Activated naive CD4-positive, alpha-beta T cell treated with anti-CD3 and anti-CD28 coated beads for 36 hours (primary cell): ENCODE data around the gene EIF4A3. TPM values are rescaled to one million over a fixed set of nuclear protein-coding genes. Genes with fewer than 3 reads are reported as not detected.

ENCODE experiments used
- CTCF ChIA-PET: fragments of 350-600 bp; sonication (Branson Sonifier 250); formaldehyde crosslinking; loops from one replicate; lab custom pipeline; 2021; ENCODE audit warnings: antibody characterized with exemption; lab: Charles Lee
- DNase-seq: peaks from one replicate; pipeline ENCODE4 v3.0.0-alpha.2; 2020
- H3K27ac Mint-ChIP-seq: one replicate; pipeline ENCODE4 v1.8.0; 2021; ENCODE audit warnings: mild to moderate bottlenecking, mixed read lengths
- H3K27me3 Mint-ChIP-seq: one replicate; pipeline ENCODE4 v1.8.0; 2021; ENCODE audit warnings: low read depth, mixed read lengths
- H3K36me3 Mint-ChIP-seq: one replicate; pipeline ENCODE4 v1.8.0; 2021; ENCODE audit warnings: low read depth, mixed read lengths
- H3K4me1 Mint-ChIP-seq: one replicate; pipeline ENCODE4 v1.8.0; 2021; ENCODE audit warnings: low read depth, mixed read lengths
- H3K4me3 Mint-ChIP-seq: one replicate; pipeline ENCODE4 v1.8.0; 2021; ENCODE audit warnings: mild to moderate bottlenecking, moderate library complexity, mixed read lengths
- H3K9me3 Mint-ChIP-seq: one replicate; pipeline ENCODE4 v1.8.0; 2021; ENCODE audit warnings: mixed read lengths
- intact Hi-C: fragments of 100-400 bp; cut with micrococcal nuclease; formaldehyde crosslinking; loops from one replicate; pipeline ENCODE4 v1.15.1; 2023
- total RNA-seq, 2 experiments: library from RNA; stranded (reverse); gene quantifications; one replicate each; pipeline ENCODE4 v1.2.3, GENCODE V29; 2021

EIF4A3 gene
- total RNA-seq, 2 experiments from 2014 or later: 92.1 to 97.7 TPM

DNA sequence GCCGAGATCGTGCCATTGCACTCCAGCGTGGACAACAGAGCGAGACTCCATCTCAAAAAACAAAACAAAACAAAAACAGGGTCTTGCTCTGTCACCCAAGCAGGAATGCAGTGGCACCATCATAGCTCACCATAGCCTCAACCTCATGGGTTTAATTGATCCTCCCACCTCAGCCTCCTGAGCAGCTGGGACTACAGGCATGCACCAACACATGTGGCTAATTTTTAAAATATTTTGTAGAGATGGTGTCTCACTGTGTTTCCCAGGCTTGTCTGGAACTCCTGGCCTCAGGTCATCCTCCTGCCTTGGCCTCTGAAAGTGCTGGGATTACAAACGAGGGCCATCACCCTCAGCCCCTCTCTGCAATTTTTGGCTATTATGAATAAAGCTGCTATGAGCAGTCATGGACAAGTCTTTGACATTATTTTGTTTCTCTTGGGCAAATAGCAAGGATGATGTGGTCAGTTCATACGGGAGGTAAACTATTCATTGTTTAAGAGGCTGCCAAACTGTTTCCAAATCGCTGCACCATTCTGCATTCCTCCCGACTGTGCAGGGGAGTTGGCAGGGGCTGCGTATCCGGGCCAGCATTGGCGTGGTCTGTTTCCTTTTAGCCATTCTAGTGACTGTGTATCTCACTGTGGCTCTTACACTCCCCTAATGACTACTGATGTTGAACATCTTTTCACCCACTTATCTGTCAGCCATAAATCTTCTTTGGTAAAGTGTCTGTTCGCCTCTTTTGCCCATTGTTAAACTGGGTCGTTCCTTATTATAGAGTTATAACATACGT is 21.1 kb downstream of the EIF4A3 start:
- peaks cover 5% of the 10 kb centered on the region for H3K27me3 Mint-ChIP-seq
- no peak overlapping the region for H3K27ac Mint-ChIP-seq
- H3K36me3 Mint-ChIP-seq: no peaks in the 10 kb centered on the region
- no peak overlapping the region for H3K4me3 Mint-ChIP-seq
- H3K4me1 Mint-ChIP-seq: no peaks in the 10 kb centered on the region
- no peak for DNase-seq
- CTCF ChIA-PET: no interaction called here
- no peaks in the 10 kb centered on the region for H3K9me3 Mint-ChIP-seq
- intact Hi-C loops: no loop called here

GRCh38 chr17:80124351-80124981 is 22.5 kb downstream of the EIF4A3 start:
- intact Hi-C loops: no loop called here
- no peaks in the 10 kb centered on the region for H3K9me3 Mint-ChIP-seq
- H3K4me3 Mint-ChIP-seq: no peak overlapping the region
- no peak overlapping the region for H3K27ac Mint-ChIP-seq
- DNase-seq: no peak
- H3K36me3 Mint-ChIP-seq: no peaks in the 10 kb centered on the region
- peaks cover 5% of the 10 kb centered on the region for H3K27me3 Mint-ChIP-seq
- CTCF ChIA-PET: interaction anchor here (1.3 kb wide), 1 partner anchor 23 kb away, joined by 3 read pairs; the partner anchor contains the start of gene GAA
- no peaks in the 10 kb centered on the region for H3K4me1 Mint-ChIP-seq

DNA sequence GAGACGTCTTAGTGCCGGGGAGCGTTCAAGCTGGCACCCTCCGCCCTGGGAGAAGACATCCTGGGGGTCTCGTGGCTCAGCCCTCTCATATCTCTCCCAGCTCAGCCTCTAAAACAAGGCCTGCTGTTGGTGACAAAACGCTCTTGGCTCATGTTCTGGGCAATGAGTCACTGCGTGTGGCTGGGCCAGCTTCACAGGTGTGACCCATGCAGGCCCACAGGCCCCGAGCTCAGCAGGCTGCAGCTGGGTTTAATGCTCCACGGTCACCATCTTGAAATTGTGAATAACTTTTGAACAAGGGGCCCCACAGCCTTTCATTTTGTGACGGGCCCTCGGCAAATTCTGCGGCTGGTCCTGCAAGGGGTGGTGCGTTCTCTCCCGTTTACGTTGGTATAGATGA is 23.1 kb downstream of the EIF4A3 start:
- no peaks in the 10 kb centered on the region for H3K4me1 Mint-ChIP-seq

DNA sequence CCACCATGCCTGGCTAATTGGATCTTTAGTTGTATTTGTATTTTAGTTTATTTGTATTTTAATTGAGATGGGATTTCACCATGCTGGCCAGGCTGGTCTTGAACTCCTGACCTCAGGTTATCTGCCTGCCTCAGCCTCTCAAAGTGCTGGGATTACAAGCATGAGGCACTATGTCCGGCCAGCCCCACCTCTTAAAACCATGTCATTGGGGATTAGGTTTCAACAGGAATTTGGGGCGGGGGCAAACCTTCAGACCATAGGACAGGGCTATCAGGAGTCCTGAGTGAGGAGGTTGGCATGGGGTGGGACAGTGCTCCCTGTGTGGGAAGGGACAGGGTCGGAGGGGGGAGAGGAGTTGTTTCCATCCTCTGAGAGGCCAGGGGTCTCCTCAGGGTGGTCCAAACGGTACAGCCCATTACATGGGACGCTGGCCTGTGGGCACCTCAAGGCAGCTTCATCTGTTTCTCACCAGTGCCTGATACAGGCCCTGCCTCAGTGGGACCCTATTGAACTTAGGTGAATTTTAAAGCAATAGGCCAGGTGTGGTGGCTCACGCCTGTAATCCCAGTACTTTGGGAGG is 23.9 kb downstream of the EIF4A3 start:
- H3K27me3 Mint-ChIP-seq: peaks cover 3% of the 10 kb centered on the region
- CTCF ChIA-PET: interaction anchor here (0.7 kb wide), 1 partner anchor 41 kb away, joined by 3 read pairs; no protein-coding TSS in a partner anchor

More for the DNA sequence above, 23.1 kb downstream of the EIF4A3 start:
- no peak overlapping the region for H3K27ac Mint-ChIP-seq
- peaks cover 3% of the 10 kb centered on the region for H3K27me3 Mint-ChIP-seq
- no peaks in the 10 kb centered on the region for H3K36me3 Mint-ChIP-seq
- DNase-seq: no peak
- no peak overlapping the region for H3K4me3 Mint-ChIP-seq
- no peaks in the 10 kb centered on the region for H3K9me3 Mint-ChIP-seq
- intact Hi-C loops: no loop called here
- CTCF ChIA-PET: interaction anchor here (1.3 kb wide), 1 partner anchor 22 kb away, joined by 3 read pairs; the partner anchor contains the start of gene GAA

DNA sequence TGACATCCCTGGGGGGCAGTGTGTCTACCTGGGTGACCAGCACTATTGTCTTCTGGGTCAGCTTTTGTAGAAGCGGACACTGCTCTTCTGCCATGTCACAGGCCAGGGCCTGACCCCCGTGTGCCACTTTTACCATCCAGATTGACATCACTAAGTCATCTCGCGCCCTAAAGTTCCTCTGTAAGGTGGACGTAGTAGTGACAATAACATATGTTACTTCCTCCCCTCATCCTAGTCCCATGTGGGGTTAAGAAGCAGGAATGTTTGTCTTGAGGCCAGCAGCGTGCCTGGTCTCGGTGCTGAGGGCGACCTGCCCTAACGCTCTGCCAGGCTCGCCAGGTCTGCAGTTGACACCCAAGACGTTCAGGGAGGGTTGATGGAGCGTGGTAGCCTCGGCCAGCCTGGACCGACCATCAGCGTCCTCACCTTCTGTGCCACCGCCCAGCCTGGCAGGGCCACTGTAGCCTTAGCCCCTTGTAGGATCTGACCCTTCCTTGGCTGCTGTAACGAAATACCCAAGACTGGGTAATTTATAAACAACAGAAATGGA is 24.8 kb downstream of the EIF4A3 start:
- DNase-seq: no peak
- Mint-ChIP-seq H3K27me3 (peaks cover 3% of the 10 kb centered on the region), H3K4me3 (no peak overlapping the region), H3K27ac (no peak overlapping the region), H3K9me3 (no peaks in the 10 kb centered on the region), H3K36me3 (no peaks in the 10 kb centered on the region), H3K4me1 (no peaks in the 10 kb centered on the region)
- CTCF ChIA-PET: interaction anchor here (0.6 kb wide), 1 partner anchor 18 kb away, joined by 5 read pairs; no protein-coding TSS in a partner anchor
- intact Hi-C loops: no loop called here

More for the DNA sequence above, 23.9 kb downstream of the EIF4A3 start:
- intact Hi-C loops: no loop called here
- DNase-seq: no peak
- Mint-ChIP-seq H3K4me3 (no peak overlapping the region), H3K9me3 (no peaks in the 10 kb centered on the region), H3K4me1 (no peaks in the 10 kb centered on the region), H3K27ac (no peak overlapping the region), H3K36me3 (no peaks in the 10 kb centered on the region)

GRCh38 chr17:80119839-80120238 is 27.1 kb downstream of the EIF4A3 start:
- peaks cover 3% of the 10 kb centered on the region for H3K4me1 Mint-ChIP-seq
- H3K36me3 Mint-ChIP-seq: no peaks in the 10 kb centered on the region
- DNase-seq: no peak
- CTCF ChIA-PET: interaction anchor here (1.2 kb wide), 1 partner anchor 18 kb away, joined by 3 read pairs; the partner anchor contains the start of gene GAA
- intact Hi-C loops: no loop called here
- peaks cover 3% of the 10 kb centered on the region for H3K27me3 Mint-ChIP-seq
- no peak overlapping the region for H3K4me3 Mint-ChIP-seq
- no peak overlapping the region for H3K27ac Mint-ChIP-seq
- peaks cover 3% of the 10 kb centered on the region for H3K9me3 Mint-ChIP-seq

DNA sequence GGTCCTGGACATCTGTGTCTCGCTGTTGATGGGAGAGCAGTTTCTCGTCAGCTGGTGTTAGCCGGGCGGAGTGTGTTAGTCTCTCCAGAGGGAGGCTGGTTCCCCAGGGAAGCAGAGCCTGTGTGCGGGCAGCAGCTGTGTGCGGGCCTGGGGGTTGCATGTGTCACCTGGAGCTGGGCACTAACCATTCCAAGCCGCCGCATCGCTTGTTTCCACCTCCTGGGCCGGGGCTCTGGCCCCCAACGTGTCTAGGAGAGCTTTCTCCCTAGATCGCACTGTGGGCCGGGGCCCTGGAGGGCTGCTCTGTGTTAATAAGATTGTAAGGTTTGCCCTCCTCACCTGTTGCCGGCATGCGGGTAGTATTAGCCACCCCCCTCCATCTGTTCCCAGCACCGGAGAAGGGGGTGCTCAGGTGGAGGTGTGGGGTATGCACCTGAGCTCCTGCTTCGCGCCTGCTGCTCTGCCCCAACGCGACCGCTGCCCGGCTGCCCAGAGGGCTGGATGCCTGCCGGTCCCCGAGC is 27.6 kb downstream of the EIF4A3 start:
- no peak overlapping the region for H3K4me3 Mint-ChIP-seq
- CTCF ChIA-PET: interaction anchor here (1.2 kb wide), 1 partner anchor 18 kb away, joined by 3 read pairs; the partner anchor contains the start of gene GAA
- peaks cover 3% of the 10 kb centered on the region for H3K9me3 Mint-ChIP-seq
- H3K36me3 Mint-ChIP-seq: no peaks in the 10 kb centered on the region
- H3K27ac Mint-ChIP-seq: no peak overlapping the region
- no peak for DNase-seq
- intact Hi-C loops: no loop called here
- peaks cover 3% of the 10 kb centered on the region for H3K4me1 Mint-ChIP-seq
- peaks cover under 1% of the 10 kb centered on the region for H3K27me3 Mint-ChIP-seq

DNA sequence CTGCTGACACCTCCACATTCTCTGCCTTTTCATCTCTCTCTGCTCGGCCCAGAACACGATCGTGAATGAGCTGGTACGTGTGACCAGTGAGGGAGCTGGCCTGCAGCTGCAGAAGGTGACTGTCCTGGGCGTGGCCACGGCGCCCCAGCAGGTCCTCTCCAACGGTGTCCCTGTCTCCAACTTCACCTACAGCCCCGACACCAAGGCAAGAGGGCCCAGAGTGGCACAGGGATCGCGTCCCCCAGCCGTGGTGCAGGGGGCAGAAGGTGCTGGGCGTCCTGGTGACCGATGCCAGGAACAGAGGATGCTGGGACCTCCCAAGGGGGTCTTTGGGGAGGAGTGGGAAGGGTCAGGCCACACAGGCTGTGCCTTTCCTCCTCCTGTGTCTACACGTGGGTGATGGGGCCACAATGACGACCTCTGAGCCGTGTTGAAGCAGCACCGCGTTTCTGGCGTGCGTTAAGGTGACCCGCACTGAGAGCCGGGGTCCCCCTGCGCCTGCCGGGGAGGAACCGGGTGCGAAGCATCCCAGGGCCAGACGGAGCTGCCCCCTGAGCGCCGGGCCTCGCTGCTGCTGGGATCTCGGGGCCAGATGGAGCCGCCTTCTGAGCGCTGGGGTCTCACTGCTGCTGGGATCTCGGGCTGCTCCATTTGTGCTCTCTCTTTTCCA is 28.2 kb downstream of the EIF4A3 start:
- Mint-ChIP-seq H3K36me3 (no peaks in the 10 kb centered on the region), H3K4me3 (no peak overlapping the region), H3K4me1 (peaks cover 3% of the 10 kb centered on the region), H3K27me3 (no peaks in the 10 kb centered on the region), H3K9me3 (peaks cover 3% of the 10 kb centered on the region), H3K27ac (no peak overlapping the region)
- DNase-seq: no peak
- intact Hi-C loops: no loop called here
- CTCF ChIA-PET: interaction anchor here (1.2 kb wide), 1 partner anchor 17 kb away, joined by 3 read pairs; the partner anchor contains the start of gene GAA

- Mint-ChIP-seq H3K4me1 (peaks cover 3% of the 10 kb centered on the region), H3K27me3 (no peaks in the 10 kb centered on the region), H3K9me3 (peaks cover 3% of the 10 kb centered on the region), H3K36me3 (no peaks in the 10 kb centered on the region), H3K27ac (no peak overlapping the region), H3K4me3 (no peak overlapping the region)
- CTCF ChIA-PET: no interaction called here
- no peak for DNase-seq
- intact Hi-C loops: no loop called here
These were observed 29.2 kb downstream of the EIF4A3 start for GRCh38 chr17:80117491-80118401.

DNA sequence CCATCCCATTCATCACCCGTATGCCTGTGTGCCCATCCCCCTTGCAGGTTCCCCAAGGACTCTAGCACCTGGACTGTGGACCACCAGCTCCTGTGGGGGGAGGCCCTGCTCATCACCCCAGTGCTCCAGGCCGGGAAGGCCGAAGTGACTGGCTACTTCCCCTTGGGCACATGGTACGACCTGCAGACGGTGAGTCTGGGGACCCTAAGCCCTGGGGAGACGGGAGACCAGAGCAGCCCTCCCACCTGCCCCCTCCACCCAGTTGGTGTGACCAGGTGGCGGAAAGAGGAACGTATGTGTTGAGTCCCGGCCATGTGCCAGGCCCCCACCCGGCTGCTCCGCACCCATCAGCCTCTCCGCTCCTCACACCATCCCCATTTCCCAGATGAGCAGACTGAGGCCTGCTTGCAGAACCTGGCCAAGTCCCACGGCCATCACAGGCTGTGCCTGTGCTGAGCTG is 30.0 kb downstream of the EIF4A3 start:
- intact Hi-C loops: no loop called here
- no peaks in the 10 kb centered on the region for H3K36me3 Mint-ChIP-seq
- H3K27me3 Mint-ChIP-seq: no peaks in the 10 kb centered on the region
- DNase-seq: no peak
- H3K27ac Mint-ChIP-seq: no peak overlapping the region
- no peak overlapping the region for H3K4me3 Mint-ChIP-seq
- H3K4me1 Mint-ChIP-seq: peaks cover 3% of the 10 kb centered on the region
- H3K9me3 Mint-ChIP-seq: peaks cover 3% of the 10 kb centered on the region
- CTCF ChIA-PET: no interaction called here
